PC-3 (cell line): ENCODE measurements around the gene CLIC4.

Source experiments
- EZH2 ChIP-seq: fragments of 300-600 bp; sonication (generic); IDR thresholded peaks from one replicate; pipeline ENCODE4 v1.6.1; 2017; ENCODE audit warnings: antibody characterized with exemption, mild to moderate bottlenecking, low read length; ENCODE audit not compliant: unreplicated experiment
- EZH2phosphoT487 ChIP-seq: fragments of 300-600 bp; sonication (generic); IDR thresholded peaks from 2 replicates; pipeline ENCODE4 v1.6.1; 2018; ENCODE audit warnings: mild to moderate bottlenecking, antibody characterized with exemption, low read length, borderline replicate concordance
- TF ChIP-seq, protein P1 (sequence below): fragments of 300-600 bp; sonication (generic); conservative IDR thresholded peaks from 2 replicates; pipeline ENCODE4 v1.5.1; 2017; ENCODE audit warnings: antibody characterized with exemption, low read depth, mild to moderate bottlenecking, low read length

DNA sequence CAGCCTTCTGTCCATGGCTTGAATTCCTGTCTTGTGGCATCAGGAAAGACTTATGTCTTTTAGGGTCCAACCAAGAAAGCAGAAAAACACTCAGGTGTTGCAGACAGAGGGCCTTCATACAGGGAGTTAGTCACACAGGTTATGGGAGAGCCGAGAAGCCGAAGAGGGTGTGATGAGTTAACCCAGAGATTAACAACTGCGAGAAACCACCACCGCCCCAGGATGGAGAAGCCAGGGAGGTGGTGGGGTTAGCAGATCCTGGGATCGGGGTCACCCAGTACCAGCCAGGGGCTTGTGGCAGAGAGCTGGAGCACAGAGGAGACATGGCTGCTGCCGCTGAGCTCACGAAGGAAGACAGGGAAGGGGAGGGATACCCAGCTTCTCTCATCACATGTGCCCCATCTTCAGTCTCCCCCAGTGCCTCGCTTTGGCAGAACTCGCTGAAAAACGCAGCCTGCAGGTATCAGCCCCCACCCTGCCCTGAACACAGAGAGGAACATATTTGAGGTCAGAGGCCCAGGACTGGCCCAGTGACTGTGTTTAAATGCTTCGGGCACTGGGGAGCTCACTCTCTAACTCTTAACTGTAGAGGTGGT, 126.2 kb downstream of the CLIC4 start:
- TF ChIP-seq, protein P1, sequence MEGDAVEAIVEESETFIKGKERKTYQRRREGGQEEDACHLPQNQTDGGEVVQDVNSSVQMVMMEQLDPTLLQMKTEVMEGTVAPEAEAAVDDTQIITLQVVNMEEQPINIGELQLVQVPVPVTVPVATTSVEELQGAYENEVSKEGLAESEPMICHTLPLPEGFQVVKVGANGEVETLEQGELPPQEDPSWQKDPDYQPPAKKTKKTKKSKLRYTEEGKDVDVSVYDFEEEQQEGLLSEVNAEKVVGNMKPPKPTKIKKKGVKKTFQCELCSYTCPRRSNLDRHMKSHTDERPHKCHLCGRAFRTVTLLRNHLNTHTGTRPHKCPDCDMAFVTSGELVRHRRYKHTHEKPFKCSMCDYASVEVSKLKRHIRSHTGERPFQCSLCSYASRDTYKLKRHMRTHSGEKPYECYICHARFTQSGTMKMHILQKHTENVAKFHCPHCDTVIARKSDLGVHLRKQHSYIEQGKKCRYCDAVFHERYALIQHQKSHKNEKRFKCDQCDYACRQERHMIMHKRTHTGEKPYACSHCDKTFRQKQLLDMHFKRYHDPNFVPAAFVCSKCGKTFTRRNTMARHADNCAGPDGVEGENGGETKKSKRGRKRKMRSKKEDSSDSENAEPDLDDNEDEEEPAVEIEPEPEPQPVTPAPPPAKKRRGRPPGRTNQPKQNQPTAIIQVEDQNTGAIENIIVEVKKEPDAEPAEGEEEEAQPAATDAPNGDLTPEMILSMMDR = no peak
- TF ChIP-seq EZH2phosphoT487 (no peak), EZH2 (no peak)
